Spleen (tissue), 7 donors: Measurements from ENCODE around the gene HBM.
"Not testable (repeated sequence)": the region's sequence is repeated elsewhere in the genome, so short reads cannot be mapped to it uniquely, and the experiment has no call there.

Experiments used
- POLR2A ChIP-seq, 3 donors: fragments of 450-650 bp; IDR thresholded peaks; one replicate each; pipeline ENCODE4 v1.5.1; 2017; ENCODE audit warnings: antibody characterized with exemption in 3 of 3, mild to moderate bottlenecking in 1 of 3
- TF ChIP-seq, protein P1 (sequence below), 11 experiments: fragments of 200-600 bp in 7 of 11; fragments of 450-650 bp in 4 of 11; sonication (generic) in 4 of 11; IDR thresholded peaks in 8 of 11; conservative IDR thresholded peaks in 3 of 11; 1 replicate in 7 of 11; 2 replicates in 4 of 11; pipeline versions ENCODE4 v1.4.0 to v1.8.0; 2016 to 2021; ENCODE audit warnings: antibody characterized with exemption in 11 of 11, inconsistent platforms in 4 of 11, mild to moderate bottlenecking in 1 of 11
- donor health status: DM: no; HTN: no; CAD: no; lungs with moderate emphysema.
- donor health status: DM: no; HTN: no; CAD: no.
- donor health status: DM: no; HTN: no; CAD: no.

DNA sequence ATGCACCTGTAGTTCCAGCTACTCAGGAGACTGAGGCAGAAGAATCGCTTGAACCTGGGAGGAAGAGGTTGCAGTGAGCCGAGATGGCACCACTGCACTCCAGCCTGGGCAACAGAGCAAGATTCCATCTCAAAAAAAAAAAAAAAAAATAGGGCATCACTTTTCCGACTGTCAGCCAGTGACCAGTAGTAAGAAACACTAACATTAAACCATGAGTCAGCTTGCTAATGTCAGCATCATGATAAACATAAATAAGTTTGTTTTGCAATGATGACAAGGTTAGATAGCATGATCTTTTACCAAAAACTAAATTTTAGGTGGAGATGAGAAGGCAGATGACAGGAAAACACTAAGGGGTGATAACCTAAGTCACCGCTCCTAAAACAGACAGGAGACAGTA lies 43.6 kb downstream of the HBM start:
- TF ChIP-seq, protein P1, sequence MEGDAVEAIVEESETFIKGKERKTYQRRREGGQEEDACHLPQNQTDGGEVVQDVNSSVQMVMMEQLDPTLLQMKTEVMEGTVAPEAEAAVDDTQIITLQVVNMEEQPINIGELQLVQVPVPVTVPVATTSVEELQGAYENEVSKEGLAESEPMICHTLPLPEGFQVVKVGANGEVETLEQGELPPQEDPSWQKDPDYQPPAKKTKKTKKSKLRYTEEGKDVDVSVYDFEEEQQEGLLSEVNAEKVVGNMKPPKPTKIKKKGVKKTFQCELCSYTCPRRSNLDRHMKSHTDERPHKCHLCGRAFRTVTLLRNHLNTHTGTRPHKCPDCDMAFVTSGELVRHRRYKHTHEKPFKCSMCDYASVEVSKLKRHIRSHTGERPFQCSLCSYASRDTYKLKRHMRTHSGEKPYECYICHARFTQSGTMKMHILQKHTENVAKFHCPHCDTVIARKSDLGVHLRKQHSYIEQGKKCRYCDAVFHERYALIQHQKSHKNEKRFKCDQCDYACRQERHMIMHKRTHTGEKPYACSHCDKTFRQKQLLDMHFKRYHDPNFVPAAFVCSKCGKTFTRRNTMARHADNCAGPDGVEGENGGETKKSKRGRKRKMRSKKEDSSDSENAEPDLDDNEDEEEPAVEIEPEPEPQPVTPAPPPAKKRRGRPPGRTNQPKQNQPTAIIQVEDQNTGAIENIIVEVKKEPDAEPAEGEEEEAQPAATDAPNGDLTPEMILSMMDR (IDR thresholded peaks at IDR 0.05 in 8 of 11, conservative IDR thresholded peaks at IDR 0.05 in 3 of 11), result not testable (repeated sequence)
- TF ChIP-seq POLR2A (IDR thresholded peaks at IDR 0.05), result not testable (repeated sequence)
